ENCODE data around the gene EXOC1.
"Not testable (repeated sequence)": the region's sequence is repeated elsewhere in the genome, so short reads cannot be mapped to it uniquely, and the experiment has no call there.

EXOC1 gene

GRCh38 chr4:55834086-55834795 is 19.2 kb upstream of the EXOC1 start:
- TF ChIP-seq CTCF (IDR thresholded peaks at IDR 0.05; ENCODE audit: low read depth, low read length), result no peak
- in situ Hi-C loops (cut with HindIII; ENCODE audit: low sequenced_read_pairs), result no loop called here
- no peak for DNase-seq (ENCODE audit: low read depth, low spot score)
- no peak overlapping the region for H3K4me3 ChIP-seq (ENCODE audit: low read depth, low read length)

GRCh38 chr4:55837903-55838302 is 15.5 kb upstream of the EXOC1 start:
- no peak for TF ChIP-seq CTCF (IDR thresholded peaks at IDR 0.05; ENCODE audit: low read depth, low read length)
- DNase-seq (ENCODE audit: low read depth, low spot score), result no peak
- no peak overlapping the region for H3K4me3 ChIP-seq (ENCODE audit: low read depth, low read length)
- in situ Hi-C loops (cut with HindIII; ENCODE audit: low sequenced_read_pairs), result no loop called here

DNA sequence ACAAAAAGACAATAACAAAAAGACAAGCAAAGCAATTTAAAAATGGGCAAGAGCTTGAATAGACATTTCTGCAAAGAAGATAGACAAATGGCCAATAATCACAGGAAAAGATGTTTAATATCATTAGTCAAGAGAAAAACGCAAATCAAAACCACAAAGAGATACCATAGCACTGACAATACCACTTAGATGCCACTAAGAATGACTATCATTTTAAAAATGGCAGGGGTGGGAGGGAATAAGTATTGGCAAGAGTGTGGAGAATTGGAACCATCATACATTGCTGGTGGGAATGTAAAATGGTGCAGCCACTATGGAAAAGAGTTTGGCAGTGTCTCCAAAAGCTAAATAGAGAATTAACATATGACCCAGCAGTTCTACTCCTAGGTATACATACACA is 15.1 kb upstream of the EXOC1 start:
- no peak for DNase-seq (ENCODE audit: low read depth, low spot score)
- in situ Hi-C loops (cut with HindIII; ENCODE audit: low sequenced_read_pairs), result no loop called here
- TF ChIP-seq CTCF (IDR thresholded peaks at IDR 0.05; ENCODE audit: low read depth, low read length), result no peak
- H3K4me3 ChIP-seq (ENCODE audit: low read depth, low read length), result no peak overlapping the region

DNA sequence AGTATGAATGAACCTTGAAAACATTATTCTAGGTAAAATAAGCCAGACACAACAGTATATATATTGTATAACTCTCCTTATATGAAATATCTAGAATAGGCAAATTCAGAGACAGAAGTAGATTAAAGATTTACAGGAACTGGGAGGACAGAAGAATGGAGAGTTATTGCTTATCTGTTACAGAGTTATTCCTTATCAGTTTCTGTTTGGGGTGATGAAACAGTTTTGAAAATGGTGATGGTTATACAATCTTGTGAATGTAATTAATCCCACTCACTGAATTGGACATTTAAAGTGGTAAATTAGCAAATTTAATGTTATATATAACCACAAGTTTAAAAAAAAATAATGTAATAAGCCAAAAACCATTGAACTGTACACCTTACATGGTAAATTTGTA is 14.5 kb upstream of the EXOC1 start:
- in situ Hi-C loops (cut with HindIII; ENCODE audit: low sequenced_read_pairs), result no loop called here
- no peak for TF ChIP-seq CTCF (IDR thresholded peaks at IDR 0.05; ENCODE audit: low read depth, low read length)
- no peak for DNase-seq (ENCODE audit: low read depth, low spot score)
- no peak overlapping the region for H3K4me3 ChIP-seq (ENCODE audit: low read depth, low read length)

- in situ Hi-C loops (cut with HindIII; ENCODE audit: low sequenced_read_pairs), result no loop called here
- no peak overlapping the region for H3K4me3 ChIP-seq (ENCODE audit: low read depth, low read length)
- TF ChIP-seq CTCF (IDR thresholded peaks at IDR 0.05; ENCODE audit: low read depth, low read length), result no peak
- DNase-seq (ENCODE audit: low read depth, low spot score), result no peak
Measured at GRCh38 chr4:55840956-55841355, 12.5 kb upstream of the EXOC1 start.

DNA sequence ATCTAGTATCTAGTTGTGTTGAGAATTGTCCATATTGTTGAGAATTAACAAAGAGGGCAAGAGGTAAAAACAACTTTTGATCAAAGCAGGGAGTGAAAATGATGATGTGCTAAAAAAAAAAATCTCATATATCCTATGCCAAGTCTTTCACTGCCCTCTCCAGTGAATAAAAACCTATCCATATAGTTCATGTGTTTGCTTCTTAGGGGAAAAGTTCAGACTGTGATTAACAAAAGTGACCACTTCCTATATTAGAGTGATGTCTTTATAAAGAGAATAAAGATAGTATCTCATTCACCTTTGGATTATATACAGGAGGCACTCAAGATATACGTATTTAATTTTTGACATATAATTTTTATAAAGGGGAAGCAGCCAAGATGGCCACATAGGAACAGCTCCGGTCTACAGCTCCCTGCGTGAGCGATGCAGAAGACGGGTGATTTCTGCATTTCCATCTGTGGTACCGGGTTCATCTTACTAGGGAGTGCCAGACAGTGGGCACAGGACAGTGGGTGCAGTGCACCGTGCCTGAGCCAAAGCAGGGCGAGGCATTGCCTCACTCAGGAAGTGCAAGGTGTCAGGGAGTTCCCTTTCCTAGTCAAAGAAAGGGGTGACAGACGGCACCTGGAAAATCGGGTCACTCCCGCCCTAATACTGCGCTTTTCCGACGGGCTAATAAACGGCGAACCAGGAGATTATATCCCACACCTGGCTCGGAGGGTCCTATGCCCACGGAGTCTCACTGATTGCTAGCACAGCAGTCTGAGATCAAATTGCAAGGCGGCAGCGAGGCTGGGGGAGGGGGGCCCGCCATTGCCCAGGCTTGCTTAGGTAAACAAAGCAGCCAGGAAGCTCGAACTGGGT is 11.8 kb upstream of the EXOC1 start:
- not testable (repeated sequence) for DNase-seq (ENCODE audit: low read depth, low spot score)

GRCh38 chr4:55842312-55842711 is 11.1 kb upstream of the EXOC1 start:
- H3K4me3 ChIP-seq (ENCODE audit: low read depth, low read length); in situ Hi-C loops (cut with HindIII; ENCODE audit: low sequenced_read_pairs); DNase-seq (ENCODE audit: low read depth, low spot score): not testable (repeated sequence)

More for the DNA sequence above, 11.8 kb upstream of the EXOC1 start:
- in situ Hi-C loops (cut with HindIII; ENCODE audit: low sequenced_read_pairs); H3K4me3 ChIP-seq (ENCODE audit: low read depth, low read length): not testable (repeated sequence)

Data from astrocyte of the spinal cord (primary cell).